ENCODE results near the gene YOD1.
A peak's percentile ranks its signal among the peaks of the same experiment; 100 is the strongest.

The YOD1 gene

GRCh38 chr1:207025146-207025880 is 25.7 kb downstream of the YOD1 start:
- DNase-seq (ENCODE audit: low read depth) = no peak

GRCh38 chr1:207024202-207025145 is 26.5 kb downstream of the YOD1 start:
- no peak for DNase-seq (ENCODE audit: low read depth)

- no peak for DNase-seq (ENCODE audit: low read depth)
Observed at GRCh38 chr1:207022996-207023679, 27.9 kb downstream of the YOD1 start.

GRCh38 chr1:207021876-207022596 is 29.0 kb downstream of the YOD1 start:
- no peak for DNase-seq (ENCODE audit: low read depth)

- no peak for DNase-seq (ENCODE audit: low read depth)
Observed at GRCh38 chr1:207021139-207021861, 29.7 kb downstream of the YOD1 start.

GRCh38 chr1:207020709-207021107 is 30.3 kb downstream of the YOD1 start:
- no peak for DNase-seq (ENCODE audit: low read depth)

- no peak for DNase-seq (ENCODE audit: low read depth)
Observed at GRCh38 chr1:207020065-207020708, 30.8 kb downstream of the YOD1 start.

- no peak for DNase-seq (ENCODE audit: low read depth)
Observed at GRCh38 chr1:207019661-207020060, 31.3 kb downstream of the YOD1 start.

- DNase-seq (ENCODE audit: low read depth) = no peak
Observed at GRCh38 chr1:207019161-207019560, 31.8 kb downstream of the YOD1 start.

GRCh38 chr1:207018707-207019106 is 32.3 kb downstream of the YOD1 start:
- DNase-seq (ENCODE audit: low read depth) = no peak

GRCh38 chr1:207017615-207018559 is 33.1 kb downstream of the YOD1 start:
- DNase-seq (ENCODE audit: low read depth) = no peak

- DNase-seq (ENCODE audit: low read depth) = no peak
Observed at GRCh38 chr1:207015791-207016190, 35.2 kb downstream of the YOD1 start.

- no peak for DNase-seq (ENCODE audit: low read depth)
Observed at GRCh38 chr1:207014728-207015127, 36.3 kb downstream of the YOD1 start.

GRCh38 chr1:207013321-207014085 is 37.5 kb downstream of the YOD1 start:
- DNase-seq (ENCODE audit: low read depth) = no peak

- no peak for DNase-seq (ENCODE audit: low read depth)
Observed at GRCh38 chr1:207010726-207011125, 40.3 kb downstream of the YOD1 start.

- DNase-seq (ENCODE audit: low read depth) = no peak
Observed at GRCh38 chr1:207009945-207010344, 41.1 kb downstream of the YOD1 start.

- no peak for DNase-seq (ENCODE audit: low read depth)
Observed at GRCh38 chr1:207009182-207009850, 41.7 kb downstream of the YOD1 start.

- DNase-seq (ENCODE audit: low read depth) = peak; percentile 95
Observed at GRCh38 chr1:207007352-207008033, 43.5 kb downstream of the YOD1 start.

Measured in HS-5 (cell line).